Astrocyte (in vitro differentiated cells and primary cell): ENCODE results near the gene ZGRF1.
"Not testable (repeated sequence)": the region's sequence is repeated elsewhere in the genome, so short reads cannot be mapped to it uniquely, and the experiment has no call there.

Experiments
- CTCF ChIP-seq: IDR thresholded peaks from 2 replicates; pipeline ENCODE4 v1.5.1; 2011; ENCODE audit warnings: low read depth, mild to moderate bottlenecking, inconsistent platforms, low read length, moderate library complexity; ENCODE audit not compliant: insufficient read depth
- EZH2 ChIP-seq: IDR thresholded peaks from 2 replicates; pipeline ENCODE4 v1.6.1; 2012; ENCODE audit warnings: mild to moderate bottlenecking, low read length, inconsistent platforms; ENCODE audit not compliant: insufficient read depth

GRCh38 chr4:112554271-112554670 lies 82.4 kb downstream of the ZGRF1 start:
- not testable (repeated sequence) for TF ChIP-seq CTCF, EZH2
